Kidney epithelial cell (primary cell): Measurements from ENCODE around the gene TMEM255A. TPM values are rescaled to one million over a fixed set of nuclear protein-coding genes. Genes with fewer than 3 reads are reported as not detected.

Source experiments
- DNase-seq: peaks from one replicate; pipeline ENCODE4 v3.0.0-alpha.2; 2010; ENCODE audit warnings: low read depth
- H3K27me3 ChIP-seq: 2 replicates; pipeline ENCODE4 v1.6.0; 2011; ENCODE audit warnings: low read length; ENCODE audit not compliant: control insufficient read depth, insufficient read depth
- H3K36me3 ChIP-seq: 2 replicates; pipeline ENCODE4 v1.5.1; 2011; ENCODE audit warnings: low read length; ENCODE audit not compliant: control insufficient read depth, insufficient read depth
- H3K4me3 ChIP-seq: 2 replicates; pipeline ENCODE4 v1.5.1; 2011; ENCODE audit warnings: low read depth, mild to moderate bottlenecking, control low read depth, low read length
- total RNA-seq: library from RNA; depleted of rRNA; stranded (reverse); fragments of >200 nt; gene quantifications from 2 replicates; pipeline ENCODE4 v1.2.3, GENCODE V29; 2015
- TF ChIP-seq, protein P1 (sequence below): IDR thresholded peaks from 2 replicates; pipeline ENCODE4 v1.5.1; 2011; ENCODE audit warnings: mild to moderate bottlenecking, moderate library complexity, low read length, control low read depth, inconsistent platforms; ENCODE audit not compliant: insufficient read depth, poor library complexity, severe bottlenecking

Gene TMEM255A
- total RNA-seq, 1 donor from 2014 or later = not detected

DNA sequence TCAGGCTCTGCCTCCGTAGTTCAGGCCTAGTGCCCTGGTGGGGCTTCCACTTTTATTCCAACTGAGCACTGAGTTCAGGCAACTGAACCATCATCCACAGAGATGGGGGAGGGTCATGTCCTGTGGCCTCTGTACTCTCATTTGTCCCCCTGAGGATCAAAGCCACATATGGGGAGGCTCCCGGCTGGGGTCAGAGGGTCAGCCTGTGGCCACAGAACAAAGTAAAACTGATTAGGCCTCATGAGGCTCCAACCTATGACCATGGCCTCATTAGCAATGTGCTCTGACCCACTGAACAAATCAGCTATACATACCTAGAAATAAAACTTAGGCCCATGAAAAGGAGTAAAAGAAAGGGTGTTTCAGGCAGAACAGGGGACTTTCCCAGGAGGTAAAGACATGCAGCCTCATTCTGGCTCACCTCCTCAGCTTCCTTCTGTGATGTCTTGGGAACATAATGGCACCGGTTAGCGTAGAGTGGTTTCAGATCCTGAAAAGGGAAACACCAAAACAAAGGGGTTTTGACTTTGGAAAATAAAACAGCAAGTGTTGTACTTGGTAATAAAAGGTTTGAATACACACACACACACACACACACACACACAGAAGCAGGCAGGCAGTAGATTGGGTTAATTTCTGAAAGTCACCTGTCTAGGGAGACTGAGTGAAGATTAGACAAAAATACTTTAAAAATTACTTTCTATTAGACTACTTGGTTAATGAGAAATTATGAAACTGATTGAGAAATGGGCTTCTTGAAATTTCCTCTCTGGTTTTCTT lies 24.3 kb downstream of the TMEM255A start:
- TF ChIP-seq, protein P1, sequence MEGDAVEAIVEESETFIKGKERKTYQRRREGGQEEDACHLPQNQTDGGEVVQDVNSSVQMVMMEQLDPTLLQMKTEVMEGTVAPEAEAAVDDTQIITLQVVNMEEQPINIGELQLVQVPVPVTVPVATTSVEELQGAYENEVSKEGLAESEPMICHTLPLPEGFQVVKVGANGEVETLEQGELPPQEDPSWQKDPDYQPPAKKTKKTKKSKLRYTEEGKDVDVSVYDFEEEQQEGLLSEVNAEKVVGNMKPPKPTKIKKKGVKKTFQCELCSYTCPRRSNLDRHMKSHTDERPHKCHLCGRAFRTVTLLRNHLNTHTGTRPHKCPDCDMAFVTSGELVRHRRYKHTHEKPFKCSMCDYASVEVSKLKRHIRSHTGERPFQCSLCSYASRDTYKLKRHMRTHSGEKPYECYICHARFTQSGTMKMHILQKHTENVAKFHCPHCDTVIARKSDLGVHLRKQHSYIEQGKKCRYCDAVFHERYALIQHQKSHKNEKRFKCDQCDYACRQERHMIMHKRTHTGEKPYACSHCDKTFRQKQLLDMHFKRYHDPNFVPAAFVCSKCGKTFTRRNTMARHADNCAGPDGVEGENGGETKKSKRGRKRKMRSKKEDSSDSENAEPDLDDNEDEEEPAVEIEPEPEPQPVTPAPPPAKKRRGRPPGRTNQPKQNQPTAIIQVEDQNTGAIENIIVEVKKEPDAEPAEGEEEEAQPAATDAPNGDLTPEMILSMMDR = no peak
- DNase-seq = no peak
- Histone ChIP-seq H3K36me3 (no peaks in the 10 kb centered on the region), H3K4me3 (no peak overlapping the region), H3K27me3 (no peaks in the 10 kb centered on the region)

DNA sequence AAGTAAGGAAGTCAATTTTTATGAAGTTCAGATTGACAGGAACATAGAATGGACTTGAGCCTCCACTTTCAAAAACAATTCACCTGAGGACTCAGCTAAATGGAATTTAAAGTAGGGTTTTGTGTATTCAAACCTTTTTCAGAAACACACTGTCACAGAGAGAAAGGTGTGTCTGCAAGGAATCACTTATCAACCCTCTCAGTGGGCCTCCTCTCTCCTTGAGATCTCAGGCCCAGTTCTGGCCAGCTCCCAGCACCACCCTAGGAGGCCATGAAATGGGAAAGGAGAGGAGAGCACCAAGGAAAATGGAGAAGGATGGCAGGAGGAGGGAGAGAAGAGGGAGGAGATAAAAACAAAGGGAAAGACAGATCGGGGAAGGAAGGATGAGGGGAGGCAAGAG lies 28.6 kb downstream of the TMEM255A start:
- no peaks in the 10 kb centered on the region for H3K36me3 ChIP-seq
- H3K4me3 ChIP-seq = no peak overlapping the region
- no peaks in the 10 kb centered on the region for H3K27me3 ChIP-seq
- TF ChIP-seq, protein P1 = no peak
- DNase-seq = no peak

DNA sequence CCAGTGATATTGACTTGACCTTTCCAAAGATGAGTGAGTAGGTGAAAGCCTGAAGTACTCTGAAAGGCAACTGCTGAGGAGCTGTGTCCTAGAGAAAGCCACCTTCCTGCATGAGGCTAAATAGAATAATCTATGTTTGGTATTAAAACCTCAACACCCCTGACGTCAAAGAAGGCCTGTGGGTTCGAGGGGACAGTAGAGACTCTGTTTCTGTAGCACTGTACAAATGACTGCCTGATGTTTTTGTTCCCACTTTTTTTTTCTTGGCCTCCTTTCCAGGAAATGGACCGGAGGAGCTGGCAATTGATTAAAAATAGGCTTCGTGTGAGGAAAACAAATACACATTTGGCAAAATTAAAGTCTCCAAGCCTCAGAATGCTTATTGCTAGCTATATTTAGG lies 29.5 kb downstream of the TMEM255A start:
- TF ChIP-seq, protein P1 = no peak
- no peak for DNase-seq
- no peak overlapping the region for H3K4me3 ChIP-seq
- H3K36me3 ChIP-seq = no peaks in the 10 kb centered on the region
- no peaks in the 10 kb centered on the region for H3K27me3 ChIP-seq

DNA sequence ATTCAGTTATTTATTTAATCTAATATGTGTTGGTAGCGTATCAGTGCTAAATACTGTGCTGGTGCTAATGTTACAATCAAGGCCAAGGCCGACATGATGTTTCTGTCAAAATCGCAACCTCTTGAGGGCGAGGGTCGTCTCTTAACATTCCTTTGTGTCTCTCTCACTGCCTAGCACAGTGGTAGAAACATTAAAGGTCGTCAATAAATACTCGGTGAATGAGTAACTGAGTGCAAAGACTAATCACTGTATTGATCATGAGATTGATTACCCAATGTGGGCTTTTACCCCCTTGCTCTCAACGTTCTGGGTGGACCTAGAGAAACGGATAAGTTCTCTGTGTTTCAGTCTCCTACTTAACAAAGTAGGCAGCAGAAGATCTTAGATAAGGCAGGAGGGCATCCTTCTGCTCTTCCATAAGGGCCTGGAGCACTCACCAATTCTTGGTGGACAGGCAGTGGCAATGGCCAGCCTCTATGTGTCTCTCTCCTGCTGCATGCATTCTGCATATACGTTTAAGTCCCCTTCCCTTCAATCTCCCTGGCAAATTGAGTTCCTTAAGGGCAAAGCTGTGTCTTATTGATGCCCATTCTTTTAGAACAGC lies 30.1 kb downstream of the TMEM255A start:
- Histone ChIP-seq H3K36me3 (no peaks in the 10 kb centered on the region), H3K4me3 (no peak overlapping the region), H3K27me3 (no peaks in the 10 kb centered on the region)
- TF ChIP-seq, protein P1 = no peak
- DNase-seq = no peak

DNA sequence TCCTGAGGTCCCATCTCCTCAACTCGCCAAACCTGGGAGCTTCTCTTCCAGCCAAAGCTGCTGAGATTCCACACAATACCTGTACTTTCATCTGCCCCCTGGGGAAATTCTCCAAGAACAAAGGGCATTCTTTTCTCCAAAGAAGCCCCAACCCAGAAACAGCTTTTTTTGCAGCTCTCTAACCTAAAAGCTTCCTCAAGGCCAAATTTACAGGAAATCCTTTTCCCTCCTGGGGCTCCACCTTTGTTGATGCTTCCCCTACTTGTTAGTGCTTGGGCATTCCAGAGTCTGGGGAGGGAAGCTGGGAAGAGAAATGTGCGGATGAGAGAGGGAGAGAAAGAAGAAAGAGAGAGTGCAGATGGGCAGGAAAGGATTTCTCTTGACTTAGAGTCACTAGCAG lies 36.3 kb downstream of the TMEM255A start:
- no peak for DNase-seq
- TF ChIP-seq, protein P1 = no peak

DNA sequence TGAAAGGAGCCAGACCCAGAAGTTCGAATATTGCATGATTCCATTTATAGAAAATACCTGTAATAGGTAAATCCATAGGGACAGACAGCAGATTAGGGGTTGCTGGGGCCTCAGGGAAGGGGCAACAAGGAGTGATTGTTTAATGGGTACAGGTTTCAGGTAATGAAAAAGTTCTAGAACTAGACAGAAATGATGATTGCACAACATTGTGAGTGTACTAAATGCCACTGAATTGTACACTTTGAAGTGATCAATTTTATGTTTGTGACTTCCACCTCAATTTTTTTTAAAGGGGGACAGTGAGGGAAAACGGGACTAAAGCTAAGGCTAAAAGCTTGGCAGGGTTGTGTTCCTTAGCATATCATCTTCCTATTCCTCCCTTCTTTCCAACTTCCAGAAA lies 37.1 kb downstream of the TMEM255A start:
- DNase-seq = no peak
- no peaks in the 10 kb centered on the region for H3K36me3 ChIP-seq
- TF ChIP-seq, protein P1 = no peak
- H3K27me3 ChIP-seq = no peaks in the 10 kb centered on the region
- no peak overlapping the region for H3K4me3 ChIP-seq

More for the DNA sequence above, 36.3 kb downstream of the TMEM255A start:
- H3K36me3 ChIP-seq = no peaks in the 10 kb centered on the region
- H3K4me3 ChIP-seq = no peak overlapping the region
- H3K27me3 ChIP-seq = no peaks in the 10 kb centered on the region
